H1 (cell line): ENCODE results near the gene TGFB2. TPM values are rescaled to one million over a fixed set of nuclear protein-coding genes. Genes with fewer than 3 reads are reported as not detected.

Source experiments
- CTCF ChIA-PET: fragments of 300-600 bp; sonication (Branson Sonifier 250); formaldehyde crosslinking; loops from one replicate; lab custom pipeline; 2021; ENCODE audit not compliant: partially characterized antibody; lab: Charles Lee
- POLR2A ChIA-PET: fragments of 300-600 bp; sonication (Branson Sonifier 250); formaldehyde crosslinking; loops from one replicate; lab custom pipeline; 2021; ENCODE audit warnings: inconsistent platforms; ENCODE audit not compliant: partially characterized antibody; lab: Charles Lee
- DNase-seq, 2 experiments: peaks; one replicate each; pipeline versions ENCODE4 v3.0.0 to v3.0.0-alpha.2; 2010 to 2022; ENCODE audit warnings: low spot score in 2 of 2, low read depth in 1 of 2, mixed read lengths in 1 of 2
- FAIRE-seq: peaks from 2 replicates; lab custom pipeline; 2011; peaks lifted over from hg19 to GRCh38; lab: Jason Lieb, UNC
- H2AFZ ChIP-seq: 2 replicates; pipeline ENCODE4 v1.8.1; 2012; ENCODE audit warnings: low read length, inconsistent platforms
- H2AK5ac ChIP-seq: 2 replicates; pipeline ENCODE4 v1.6.1; 2013; ENCODE audit warnings: low read depth, low read length
- H2BK120ac ChIP-seq: replicated peaks from 2 replicates; pipeline ENCODE3; 2013; ENCODE audit warnings: low read depth, low read length, inconsistent platforms
- H2BK12ac ChIP-seq: 2 replicates; pipeline ENCODE4 v1.6.1; 2013; ENCODE audit warnings: low read depth, low read length
- H2BK15ac ChIP-seq: 2 replicates; pipeline ENCODE4 v1.6.1; 2013; ENCODE audit warnings: low read length
- H2BK20ac ChIP-seq: 2 replicates; pipeline ENCODE4 v1.6.1; 2013; ENCODE audit warnings: low read length
- H2BK5ac ChIP-seq: 2 replicates; pipeline ENCODE4 v1.6.1; 2013; ENCODE audit warnings: low read depth, low read length
- H3K14ac ChIP-seq: 2 replicates; pipeline ENCODE4 v1.6.1; 2013; ENCODE audit warnings: inconsistent platforms; ENCODE audit not compliant: insufficient read length
- H3K18ac ChIP-seq: 2 replicates; pipeline ENCODE4 v1.6.1; 2013; ENCODE audit warnings: low read length; ENCODE audit errors: extremely low read depth
- H3K23ac ChIP-seq: 2 replicates; pipeline ENCODE4 v1.6.1; 2013; ENCODE audit warnings: inconsistent platforms; ENCODE audit not compliant: insufficient read length
- H3K23me2 ChIP-seq: 2 replicates; pipeline ENCODE4 v1.6.1; 2013; ENCODE audit warnings: low read depth, low read length
- H3K27ac ChIP-seq: 2 replicates; pipeline ENCODE4 v1.6.1; 2011; ENCODE audit warnings: low read depth, low read length, inconsistent platforms
- H3K27me3 ChIP-seq, 4 experiments: replicated peaks in 1 of 4; 1 replicate in 1 of 4; 2 replicates in 3 of 4; pipeline versions ENCODE4 v1.6.1 to v1.8.1; 2011 to 2013; ENCODE audit warnings: low read length in 3 of 4, mild to moderate bottlenecking in 3 of 4, inconsistent platforms in 2 of 4, mixed read lengths in 2 of 4, moderate library complexity in 1 of 4; ENCODE audit not compliant: control insufficient read depth in 3 of 4, insufficient read depth in 3 of 4; ENCODE audit errors: extremely low read depth in 1 of 4
- H3K36me3 ChIP-seq, 4 experiments: 2 replicates each; pipeline versions ENCODE4 v1.6.1 to v1.8.1; 2011 to 2013; ENCODE audit warnings: mild to moderate bottlenecking in 4 of 4, low read length in 3 of 4, moderate library complexity in 2 of 4, control low read depth in 1 of 4, inconsistent platforms in 1 of 4; ENCODE audit not compliant: insufficient read depth in 4 of 4, control insufficient read depth in 2 of 4
- H3K4ac ChIP-seq: replicated peaks from 2 replicates; pipeline ENCODE3; 2013; ENCODE audit warnings: low read length, low read depth, mixed read lengths, inconsistent platforms; ENCODE audit not compliant: insufficient read length
- H3K4me1 ChIP-seq, 4 experiments: replicated peaks in 1 of 4; 1 replicate in 1 of 4; 2 replicates in 3 of 4; pipeline versions ENCODE4 v1.6.1 to v1.8.1; 2011 to 2013; ENCODE audit warnings: low read length in 3 of 4, inconsistent platforms in 2 of 4, mixed read lengths in 1 of 4; ENCODE audit not compliant: insufficient read depth in 4 of 4, control insufficient read depth in 3 of 4
- H3K4me2 ChIP-seq, 2 experiments: 2 replicates each; pipeline versions ENCODE4 v1.6.1 to v1.8.1; 2011 to 2013; ENCODE audit warnings: low read depth in 2 of 2, low read length in 2 of 2, control low read depth in 1 of 2, inconsistent platforms in 1 of 2, mild to moderate bottlenecking in 1 of 2; ENCODE audit not compliant: insufficient read depth in 1 of 2
- H3K4me3 ChIP-seq, 4 experiments: fragments of 200-600, 300-600 bp in 1 of 4; sonication (generic), shearing (Covaris generic), sonication (Bioruptor Twin) in 1 of 4; 2 replicates each; pipeline versions ENCODE4 v1.5.1 to v1.8.1; 2011 to 2016; ENCODE audit warnings: low read length in 4 of 4, low read depth in 3 of 4, control low read depth in 2 of 4, inconsistent platforms in 2 of 4, mild to moderate bottlenecking in 2 of 4, mixed read lengths in 1 of 4, moderate library complexity in 1 of 4; ENCODE audit not compliant: insufficient read depth in 2 of 4; ENCODE audit errors: extremely low read depth in 1 of 4
- H3K56ac ChIP-seq: replicated peaks from 2 replicates; pipeline ENCODE3; 2013; ENCODE audit warnings: low read depth, mild to moderate bottlenecking, mixed read lengths, low read length, inconsistent platforms; ENCODE audit not compliant: insufficient read length
- H3K79me1 ChIP-seq: 2 replicates; pipeline ENCODE4 v1.6.1; 2013; ENCODE audit warnings: low read depth, low read length, control low read depth
- H3K79me2 ChIP-seq, 2 experiments: 2 replicates each; pipeline versions ENCODE4 v1.6.1 to v1.8.1; 2012 to 2013; ENCODE audit warnings: low read length in 2 of 2, mild to moderate bottlenecking in 2 of 2, inconsistent platforms in 1 of 2; ENCODE audit not compliant: insufficient read depth in 2 of 2, control insufficient read depth in 1 of 2
- H3K9ac ChIP-seq, 4 experiments: replicated peaks in 1 of 4; 1 replicate in 1 of 4; 2 replicates in 3 of 4; pipeline versions ENCODE4 v1.6.1 to v1.8.1; 2011 to 2013; ENCODE audit warnings: low read depth in 3 of 4, low read length in 3 of 4, control low read depth in 2 of 4, mild to moderate bottlenecking in 2 of 4, moderate library complexity in 2 of 4, inconsistent platforms in 1 of 4; ENCODE audit errors: extremely low read depth in 1 of 4
- H3K9me3 ChIP-seq, 2 experiments: 2 replicates each; pipeline versions ENCODE4 v1.6.1 to v1.8.1; 2012 to 2013; ENCODE audit warnings: mild to moderate bottlenecking in 2 of 2, moderate library complexity in 2 of 2, control low read depth in 1 of 2, inconsistent platforms in 1 of 2, low read depth in 1 of 2, low read length in 1 of 2, mixed read lengths in 1 of 2; ENCODE audit not compliant: insufficient read depth in 2 of 2
- H4K20me1 ChIP-seq, 2 experiments: replicated peaks in 1 of 2; 2 replicates each; pipeline versions ENCODE3 to v1.8.1; 2011 to 2013; ENCODE audit warnings: inconsistent platforms in 2 of 2, low read length in 2 of 2, mild to moderate bottlenecking in 1 of 2; ENCODE audit not compliant: insufficient read depth in 2 of 2, control insufficient read depth in 1 of 2
- H4K5ac ChIP-seq: 2 replicates; pipeline ENCODE4 v1.6.1; 2013; ENCODE audit warnings: low read length, low read depth, mixed read lengths, inconsistent platforms; ENCODE audit not compliant: insufficient read length
- H4K8ac ChIP-seq: 2 replicates; pipeline ENCODE4 v1.8.0; 2013; ENCODE audit warnings: mild to moderate bottlenecking, moderate library complexity, low read length, inconsistent platforms; ENCODE audit not compliant: insufficient read depth; ENCODE audit errors: extremely low read depth
- H4K91ac ChIP-seq: replicated peaks from 2 replicates; pipeline ENCODE3; 2013; ENCODE audit warnings: low read length, mixed read lengths, inconsistent platforms; ENCODE audit not compliant: insufficient read length
- BRCA1 ChIP-seq: IDR thresholded peaks from 2 replicates; pipeline ENCODE4 v1.6.1; 2012; ENCODE audit warnings: low read depth, low read length, improper control_type of control experiment
- CHD2 ChIP-seq: IDR thresholded peaks from 2 replicates; pipeline ENCODE4 v1.6.1; 2012; ENCODE audit warnings: low read length, improper control_type of control experiment
- JUN ChIP-seq: IDR thresholded peaks from 2 replicates; pipeline ENCODE4 v1.6.1; 2011; ENCODE audit warnings: low read depth, mild to moderate bottlenecking, improper control_type of control experiment, low read length
- RBBP5 ChIP-seq: IDR thresholded peaks from 2 replicates; pipeline ENCODE4 v1.7.1; 2012; ENCODE audit warnings: low read depth, mild to moderate bottlenecking, inconsistent platforms, low read length, moderate library complexity, borderline replicate concordance
- WGBS, 2 experiments: shearing (Covaris generic) in 1 of 2; methylation state at CpG; one replicate each; pipeline versions ENCODE4 v1.1.6 to v1.1.7; 2013 to 2015; ENCODE audit warnings: low lambda C conversion rate in 2 of 2, mixed read lengths in 2 of 2, inconsistent platforms in 1 of 2, low coverage in 1 of 2, missing lambda C conversion rate in 1 of 2; ENCODE audit not compliant: insufficient replicate concordance in 2 of 2, insufficient coverage in 1 of 2, insufficient read length in 1 of 2; ENCODE audit errors: extremely low coverage in 1 of 2, missing lambda C conversion rate in 1 of 2; 5-methylcytosine and 5-hydroxymethylcytosine counted together
- polyA plus RNA-seq, 7 experiments: library from polyadenylated mRNA; depleted of rRNA in 3 of 7; stranded (reverse) in 5 of 7; unstranded in 2 of 7; fragments of >200 nt in 5 of 7; fragments of 200-250 nt in 2 of 7; gene quantifications; 1 replicate in 5 of 7; 2 replicates in 1 of 7; 4 replicates in 1 of 7; pipeline versions ENCODE4 v1.2.1 to v1.2.3, GENCODE V29; 2011 to 2013; ENCODE audit warnings: missing spikeins in 2 of 7, mixed read lengths in 2 of 7
- total RNA-seq: library from RNA; stranded (reverse); fragmentation: NEBNext Ultra II Directional; extraction: Animal tissue kit (Norgen Biotek cat#: 25700); gene quantifications from 2 replicates; pipeline ENCODE4 v1.2.1, GENCODE V29; 2021

Gene TGFB2
- total and polyA plus RNA-seq, 2 of the 8 experiments (the other 6 are each of a cell fraction or from before 2014, with no cell fraction given) = 0.26 to 0.84 TPM

DNA sequence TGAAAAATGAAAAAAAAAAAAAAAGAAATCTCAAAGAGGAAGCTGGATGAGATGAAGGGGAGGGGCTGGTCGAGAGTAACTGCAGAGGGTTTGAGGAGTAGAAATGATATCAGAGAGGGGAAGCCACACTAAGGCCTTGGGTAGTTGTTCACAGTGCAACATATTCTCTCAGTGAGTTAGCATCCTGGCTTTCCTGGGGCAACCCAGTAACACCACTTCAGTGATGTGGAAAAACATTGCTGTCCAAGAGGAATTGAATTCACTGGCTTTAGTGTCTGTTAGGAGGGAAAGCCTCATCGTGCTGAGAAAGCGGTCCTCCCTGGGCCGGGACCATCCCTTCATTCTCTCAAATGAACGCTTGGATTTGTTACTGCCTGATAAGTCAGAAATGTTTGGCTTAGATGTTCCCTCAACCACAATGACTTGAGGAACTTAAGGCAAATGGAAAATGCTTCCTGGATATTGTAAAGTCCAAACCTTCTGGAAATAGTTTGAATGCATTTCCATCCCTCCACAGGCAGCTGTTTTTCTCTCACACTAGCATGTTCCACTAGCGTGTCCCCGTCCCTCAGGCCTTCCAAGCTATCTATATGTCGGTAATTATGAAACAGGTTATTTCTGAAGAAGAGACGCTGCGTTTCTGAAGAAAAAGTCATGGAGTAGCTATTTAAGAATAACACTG, 12.2 kb downstream of the TGFB2 start:
- no peaks in the 10 kb centered on the region for H4K20me1 ChIP-seq
- FAIRE-seq (no peak), DNase-seq (peak in 1 of 2 experiments; percentile 30)
- no peak overlapping the region for H3K23ac ChIP-seq
- no peaks in the 10 kb centered on the region for H3K23me2 ChIP-seq
- no peak overlapping the region for H3K4me2 ChIP-seq
- no peak overlapping the region for H4K5ac ChIP-seq
- no peak overlapping the region for H3K14ac ChIP-seq
- no peak overlapping the region for H3K27ac ChIP-seq
- H3K18ac ChIP-seq = no peak overlapping the region
- H3K4ac ChIP-seq = no peak overlapping the region
- H4K8ac ChIP-seq = no peak overlapping the region
- no peak overlapping the region for H3K9ac ChIP-seq
- no peak overlapping the region for H4K91ac ChIP-seq
- no peaks in the 10 kb centered on the region for H3K79me2 ChIP-seq
- H3K9me3 ChIP-seq = no peaks in the 10 kb centered on the region
- H3K27me3 ChIP-seq = no peaks in the 10 kb centered on the region
- 99% methylated on average over 10 of the region's 10 CpGs; no CpG with 5 or more reads in 1 of the 2 experiments for WGBS, 2 experiments
- H3K79me1 ChIP-seq = no peaks in the 10 kb centered on the region
- no peak overlapping the region for H3K4me3 ChIP-seq
- H2BK15ac ChIP-seq = no peak overlapping the region
- H2BK120ac ChIP-seq = no peak overlapping the region
- no peak overlapping the region for H2BK5ac ChIP-seq
- no peak overlapping the region for H2BK12ac ChIP-seq
- CTCF ChIA-PET = interaction anchor here (0.8 to 1.6 kb wide), 2 partner anchors 27 to 165 kb away, joined by 5 read pairs; no protein-coding TSS in a partner anchor
- H3K56ac ChIP-seq = no peak overlapping the region
- H3K4me1 ChIP-seq = peaks cover 0 to 2% (median 0%) of the 10 kb centered on the region in 4 experiments; a peak in 1 of 7 replicates
- H2BK20ac ChIP-seq = no peak overlapping the region
- no peak overlapping the region for H2AK5ac ChIP-seq
- H2AFZ ChIP-seq = no peak overlapping the region; the same call in 1 of the 2 replicates
- no peaks in the 10 kb centered on the region for H3K36me3 ChIP-seq
- POLR2A ChIA-PET = no interaction called here
- TF ChIP-seq JUN (no peak), CHD2 (no peak), RBBP5 (no peak), BRCA1 (no peak)
